ENCODE data around the gene CHST15. TPM values are rescaled to one million over a fixed set of nuclear protein-coding genes. Genes with fewer than 3 reads are reported as not detected.
A peak's percentile ranks its signal among the peaks of the same experiment; 100 is the strongest.

CHST15 gene
- total and polyA plus RNA-seq, 2 of the 13 experiments (the other 11 are each of a cell fraction or from before 2014, with no cell fraction given) = 1.4 to 94.7 TPM

- TF ChIP-seq MAF1 (CRISPR knock-in tag; IDR thresholded peaks at IDR 0.05; ENCODE audit: borderline replicate concordance) (no peak), PBX2 (CRISPR knock-in tag; IDR thresholded peaks at IDR 0.05) (peak; percentile 24; the same call in 1 of the 2 replicates), ZFYVE20 (CRISPR knock-in tag; IDR thresholded peaks at IDR 0.05; ENCODE audit: borderline replicate concordance, low read depth) (no peak), ADNP (CRISPR knock-in tag; IDR thresholded peaks at IDR 0.05) (no peak), ZNF513 (CRISPR knock-in tag; conservative IDR thresholded peaks at IDR 0.05) (no peak), AFF4 (CRISPR knock-in tag; IDR thresholded peaks at IDR 0.05) (no peak; the same call in 1 of the 2 replicates), RFXANK (CRISPR knock-in tag; IDR thresholded peaks at IDR 0.05) (no peak), KIAA2018 (CRISPR knock-in tag; IDR thresholded peaks at IDR 0.05; ENCODE audit: borderline replicate concordance) (no peak; the same call in 1 of the 2 replicates), ZNF235 (CRISPR knock-in tag; IDR thresholded peaks at IDR 0.05; ENCODE audit: borderline replicate concordance) (no peak), TRIM22 (IDR thresholded peaks at IDR 0.05) (no peak), ZC3H4 (CRISPR knock-in tag; IDR thresholded peaks at IDR 0.05; ENCODE audit: borderline replicate concordance) (no peak), HMG20A (CRISPR knock-in tag; IDR thresholded peaks at IDR 0.05; ENCODE audit: borderline replicate concordance) (peak; percentile 98), RELA (CRISPR knock-in tag; IDR thresholded peaks at IDR 0.05) (no peak; the same call in 1 of the 2 replicates)
Measured at GRCh38 chr10:124035928-124036558, 57.4 kb downstream of the CHST15 start (continued).

Measured in HepG2 (cell line).